ENCODE measurements around the gene ARHGAP44. TPM values are rescaled to one million over a fixed set of nuclear protein-coding genes. Genes with fewer than 3 reads are reported as not detected.

Gene ARHGAP44
- total RNA-seq, 2 experiments from 2014 or later = 13.7 to 19.9 TPM

GRCh38 chr17:12765548-12765947 is 23.8 kb upstream of the ARHGAP44 start:
- TF ChIP-seq EZH2phosphoT487 (IDR thresholded peaks at IDR 0.05; ENCODE audit: borderline replicate concordance, low read depth, low read length) = no peak
- TF ChIP-seq CTCF (conservative IDR thresholded peaks at IDR 0.05; ENCODE audit: low read length) = no peak
- intact Hi-C loops (cut with micrococcal nuclease; ENCODE audit: unreplicated experiment) = loop anchor here (10.0 kb wide), 1 partner anchor 51 kb away; no protein-coding TSS in a partner anchor
- ChIA-PET POLR2A (interaction anchor here (0.6 to 0.7 kb wide), 3 partner anchors 13 to 549 kb away, joined by 3 to 4 read pairs (median 3); no protein-coding TSS in a partner anchor), CTCF (ENCODE audit: unreplicated experiment) (no interaction called here)
- Histone ChIP-seq H3K4me3 (ENCODE audit: low read depth, low read length, poor library complexity, severe bottlenecking) (no peak overlapping the region), H2AFZ (ENCODE audit: low read length) (no peak overlapping the region), H3K4me1 (ENCODE audit: insufficient read depth, low read length, poor library complexity, severe bottlenecking) (no peaks in the 10 kb centered on the region), H3K4me2 (ENCODE audit: low read length) (no peak overlapping the region), H3K36me3 (ENCODE audit: insufficient read depth, low read length) (no peaks in the 10 kb centered on the region), H3K9me3 (ENCODE audit: low read length) (no peaks in the 10 kb centered on the region), H3K79me2 (ENCODE audit: insufficient read depth, low read depth, low read length) (no peaks in the 10 kb centered on the region), H3K9me2 (ENCODE audit: insufficient read depth, low read length) (no peaks in the 10 kb centered on the region), H4K20me1 (ENCODE audit: insufficient read depth, low read length) (no peaks in the 10 kb centered on the region), H3K27ac (ENCODE audit: low read depth, low read length, poor library complexity, severe bottlenecking) (no peak overlapping the region)
- no peak for DNase-seq (ENCODE audit: low spot score)
- no TSS peak for BruUV-seq (replicated peaks)

- Histone ChIP-seq H2AFZ (ENCODE audit: low read length) (no peak overlapping the region), H3K4me1 (ENCODE audit: insufficient read depth, low read length, poor library complexity, severe bottlenecking) (peaks cover 4% of the 10 kb centered on the region), H3K4me2 (ENCODE audit: low read length) (no peak overlapping the region), H3K4me3 (ENCODE audit: low read depth, low read length, poor library complexity, severe bottlenecking) (no peak overlapping the region), H3K27ac (ENCODE audit: low read depth, low read length, poor library complexity, severe bottlenecking) (no peak overlapping the region), H3K9me2 (ENCODE audit: insufficient read depth, low read length) (no peaks in the 10 kb centered on the region), H3K79me2 (ENCODE audit: insufficient read depth, low read depth, low read length) (no peaks in the 10 kb centered on the region), H3K9me3 (ENCODE audit: low read length) (no peaks in the 10 kb centered on the region), H4K20me1 (ENCODE audit: insufficient read depth, low read length) (no peaks in the 10 kb centered on the region), H3K36me3 (ENCODE audit: insufficient read depth, low read length) (no peaks in the 10 kb centered on the region)
- intact Hi-C loops (cut with micrococcal nuclease; ENCODE audit: unreplicated experiment) = loop anchor here (10.0 kb wide), 1 partner anchor 53 kb away; no protein-coding TSS in a partner anchor
- TF ChIP-seq EZH2phosphoT487 (IDR thresholded peaks at IDR 0.05; ENCODE audit: borderline replicate concordance, low read depth, low read length) = no peak
- TF ChIP-seq CTCF (conservative IDR thresholded peaks at IDR 0.05; ENCODE audit: low read length) = no peak
- POLR2A ChIA-PET = no interaction called here
- no peak for DNase-seq (ENCODE audit: low spot score)
- CTCF ChIA-PET (ENCODE audit: unreplicated experiment) = no interaction called here
- no TSS peak for BruUV-seq (replicated peaks)
Observed at GRCh38 chr17:12768255-12768654, 21.0 kb upstream of the ARHGAP44 start.

- H3K36me3 ChIP-seq (ENCODE audit: insufficient read depth, low read length) = no peaks in the 10 kb centered on the region
- no peaks in the 10 kb centered on the region for H4K20me1 ChIP-seq (ENCODE audit: insufficient read depth, low read length)
- no peak for DNase-seq (ENCODE audit: low spot score)
- peaks cover 5% of the 10 kb centered on the region for H3K4me1 ChIP-seq (ENCODE audit: insufficient read depth, low read length, poor library complexity, severe bottlenecking)
- intact Hi-C loops (cut with micrococcal nuclease; ENCODE audit: unreplicated experiment) = loop anchor here (10.0 kb wide), 1 partner anchor 55 kb away; no protein-coding TSS in a partner anchor
- POLR2A ChIA-PET = no interaction called here
- H3K27ac ChIP-seq (ENCODE audit: low read depth, low read length, poor library complexity, severe bottlenecking) = no peak overlapping the region
- H3K4me2 ChIP-seq (ENCODE audit: low read length) = no peak overlapping the region
- H2AFZ ChIP-seq (ENCODE audit: low read length) = no peak overlapping the region
- CTCF ChIA-PET (ENCODE audit: unreplicated experiment) = no interaction called here
- H3K4me3 ChIP-seq (ENCODE audit: low read depth, low read length, poor library complexity, severe bottlenecking) = no peak overlapping the region
- H3K9me2 ChIP-seq (ENCODE audit: insufficient read depth, low read length) = no peaks in the 10 kb centered on the region
- no TSS peak for BruUV-seq (replicated peaks)
- TF ChIP-seq EZH2phosphoT487 (IDR thresholded peaks at IDR 0.05; ENCODE audit: borderline replicate concordance, low read depth, low read length) (no peak), CTCF (conservative IDR thresholded peaks at IDR 0.05; ENCODE audit: low read length) (no peak)
- no peaks in the 10 kb centered on the region for H3K79me2 ChIP-seq (ENCODE audit: insufficient read depth, low read depth, low read length)
- H3K9me3 ChIP-seq (ENCODE audit: low read length) = no peaks in the 10 kb centered on the region
Observed at GRCh38 chr17:12769981-12770380, 19.3 kb upstream of the ARHGAP44 start.

Measured in OCI-LY7 (cell line).